Activated CD4-positive, alpha-beta T cell treated with anti-CD3 and anti-CD28 coated beads, Interleukin-2, amount 10 ng/mL, durations not matched to agents 7 days and 5 days (primary cell): ENCODE data around the gene SRMS. TPM values are rescaled to one million over a fixed set of nuclear protein-coding genes. Genes with fewer than 3 reads are reported as not detected.

Experiments
- CTCF ChIA-PET: fragments of 350-600 bp; sonication (Branson Sonifier 250); formaldehyde crosslinking; loops from one replicate; lab custom pipeline; 2021; ENCODE audit warnings: antibody characterized with exemption; lab: Charles Lee
- POLR2A ChIA-PET: fragments of 350-600 bp; sonication (Branson Sonifier 250); formaldehyde crosslinking; loops from one replicate; lab custom pipeline; 2021; ENCODE audit warnings: antibody characterized with exemption; lab: Charles Lee
- DNase-seq: peaks from one replicate; pipeline ENCODE4 v3.0.0-alpha.2; 2020
- H3K27ac Mint-ChIP-seq: one replicate; pipeline ENCODE4 v1.8.0; 2021; ENCODE audit warnings: mild to moderate bottlenecking, moderate library complexity, mixed read lengths
- H3K27me3 Mint-ChIP-seq: one replicate; pipeline ENCODE4 v1.8.0; 2021; ENCODE audit warnings: mixed read lengths
- H3K36me3 Mint-ChIP-seq: one replicate; pipeline ENCODE4 v1.8.0; 2021; ENCODE audit warnings: low read depth, mixed read lengths
- H3K4me1 Mint-ChIP-seq: one replicate; pipeline ENCODE4 v1.8.0; 2021; ENCODE audit warnings: mixed read lengths
- H3K4me3 Mint-ChIP-seq: one replicate; pipeline ENCODE4 v1.8.0; 2021; ENCODE audit warnings: mild to moderate bottlenecking, moderate library complexity, mixed read lengths
- H3K9me3 Mint-ChIP-seq: one replicate; pipeline ENCODE4 v1.8.0; 2021; ENCODE audit warnings: mixed read lengths
- total RNA-seq, 2 experiments: library from RNA; stranded (reverse); gene quantifications; one replicate each; pipeline ENCODE4 v1.2.3, GENCODE V29; 2021

The SRMS gene
- total RNA-seq, 2 experiments from 2014 or later, result not detected

DNA sequence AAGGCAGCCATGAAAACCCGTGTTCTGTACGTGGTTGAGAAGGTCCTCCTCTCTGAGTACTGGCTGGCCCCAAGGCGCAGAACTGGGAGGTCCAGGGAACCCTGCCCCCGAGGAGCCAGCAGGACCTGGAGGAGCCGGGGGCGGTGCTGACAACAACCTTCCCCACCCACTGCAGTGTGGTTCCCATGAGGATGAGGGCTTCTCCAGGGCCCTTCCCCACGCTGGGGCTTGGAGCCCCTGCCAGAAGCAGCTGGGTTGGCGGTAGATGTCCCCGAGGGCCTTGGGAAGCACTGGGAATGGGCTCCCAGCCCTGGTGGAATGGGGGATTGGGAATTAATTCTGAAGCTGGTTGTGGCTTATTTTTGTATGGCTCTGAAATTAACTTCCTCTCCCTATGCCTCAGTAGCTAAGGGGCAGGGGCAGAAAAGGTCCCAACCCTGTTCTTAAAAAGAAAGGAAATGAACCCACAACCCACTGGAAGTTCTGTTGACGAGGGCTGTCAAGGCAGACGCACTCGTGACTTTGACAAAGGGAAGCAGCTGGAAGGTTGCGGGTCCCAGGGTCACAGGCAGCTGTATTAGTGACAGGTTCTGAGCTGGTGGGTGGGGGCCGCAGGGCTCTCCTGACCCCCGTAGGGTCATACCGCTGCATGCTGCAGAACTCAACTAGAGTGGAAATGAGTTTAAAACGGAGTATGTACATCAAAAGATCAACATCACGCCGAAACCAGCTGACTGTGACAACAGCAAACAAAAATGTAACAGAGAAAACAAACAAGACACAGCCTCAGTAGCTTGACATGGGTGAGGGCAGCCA lies 40.4 kb upstream of the SRMS start:
- Mint-ChIP-seq H3K4me1 (peaks cover 11% of the 10 kb centered on the region), H3K4me3 (no peak overlapping the region), H3K9me3 (no peaks in the 10 kb centered on the region), H3K27ac (peak overlapping the region; percentile 41), H3K36me3 (peaks cover 17% of the 10 kb centered on the region), H3K27me3 (peaks cover 5% of the 10 kb centered on the region)
- CTCF ChIA-PET, result interaction anchor here (1.0 to 1.2 kb wide), 2 partner anchors 14 to 30 kb away, joined by 3 to 4 read pairs; partner anchors contain the start of gene HELZ2
- DNase-seq, result no peak
- POLR2A ChIA-PET, result no interaction called here

DNA sequence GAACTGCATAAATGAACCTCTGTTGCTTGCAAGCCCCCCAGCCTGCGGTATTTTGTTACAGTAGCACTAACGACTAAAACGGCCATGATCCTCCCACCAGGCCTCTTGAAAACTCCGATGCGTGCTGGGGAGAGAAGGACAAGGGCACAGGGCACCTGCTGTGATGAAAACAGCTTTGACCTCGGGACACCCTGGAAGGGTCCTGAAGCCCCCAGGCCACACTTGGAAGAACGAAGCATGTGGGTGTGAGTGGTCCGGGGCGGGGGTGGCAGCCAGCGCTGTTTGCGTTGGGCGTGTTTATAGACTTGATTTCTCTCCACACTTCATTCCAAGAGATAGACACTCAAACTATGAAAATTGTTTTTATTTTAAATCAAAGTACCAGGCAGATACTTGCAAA lies 39.7 kb upstream of the SRMS start:
- H3K27ac Mint-ChIP-seq, result no peak overlapping the region
- peaks cover 11% of the 10 kb centered on the region for H3K4me1 Mint-ChIP-seq
- no peak for DNase-seq
- CTCF ChIA-PET, result interaction anchor here (1.0 kb wide), 1 partner anchor 9 kb away, joined by 3 read pairs; no protein-coding TSS in a partner anchor
- POLR2A ChIA-PET, result no interaction called here
- no peaks in the 10 kb centered on the region for H3K9me3 Mint-ChIP-seq
- H3K27me3 Mint-ChIP-seq, result peaks cover 5% of the 10 kb centered on the region
- H3K36me3 Mint-ChIP-seq, result peaks cover 16% of the 10 kb centered on the region
- H3K4me3 Mint-ChIP-seq, result no peak overlapping the region

DNA sequence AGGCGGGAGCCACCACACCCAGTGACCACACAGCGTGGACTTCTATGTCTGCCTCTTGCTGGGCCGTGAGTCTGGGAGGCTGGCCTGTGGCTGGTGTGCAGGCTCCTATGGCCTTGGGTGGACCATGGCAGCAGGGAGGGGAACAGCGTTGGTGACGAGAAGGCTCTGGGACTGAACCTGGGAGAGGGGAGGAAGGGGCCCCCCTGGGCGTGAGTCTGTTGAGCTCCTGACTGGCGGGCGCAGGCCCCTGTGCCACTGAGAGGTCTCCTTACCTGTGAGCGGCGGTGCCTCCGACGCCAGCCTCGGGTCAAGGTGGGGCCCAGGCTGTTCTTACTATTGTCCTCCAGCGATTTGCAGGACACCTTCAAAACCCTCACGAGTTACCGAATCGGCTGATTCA lies 39.2 kb upstream of the SRMS start:
- Mint-ChIP-seq H3K4me3 (no peak overlapping the region), H3K9me3 (no peaks in the 10 kb centered on the region), H3K4me1 (peaks cover 11% of the 10 kb centered on the region), H3K27ac (no peak overlapping the region), H3K27me3 (peaks cover 5% of the 10 kb centered on the region), H3K36me3 (peaks cover 14% of the 10 kb centered on the region)
- POLR2A ChIA-PET, result no interaction called here
- CTCF ChIA-PET, result interaction anchor here (1.0 kb wide), 1 partner anchor 9 kb away, joined by 3 read pairs; no protein-coding TSS in a partner anchor
- DNase-seq, result no peak

DNA sequence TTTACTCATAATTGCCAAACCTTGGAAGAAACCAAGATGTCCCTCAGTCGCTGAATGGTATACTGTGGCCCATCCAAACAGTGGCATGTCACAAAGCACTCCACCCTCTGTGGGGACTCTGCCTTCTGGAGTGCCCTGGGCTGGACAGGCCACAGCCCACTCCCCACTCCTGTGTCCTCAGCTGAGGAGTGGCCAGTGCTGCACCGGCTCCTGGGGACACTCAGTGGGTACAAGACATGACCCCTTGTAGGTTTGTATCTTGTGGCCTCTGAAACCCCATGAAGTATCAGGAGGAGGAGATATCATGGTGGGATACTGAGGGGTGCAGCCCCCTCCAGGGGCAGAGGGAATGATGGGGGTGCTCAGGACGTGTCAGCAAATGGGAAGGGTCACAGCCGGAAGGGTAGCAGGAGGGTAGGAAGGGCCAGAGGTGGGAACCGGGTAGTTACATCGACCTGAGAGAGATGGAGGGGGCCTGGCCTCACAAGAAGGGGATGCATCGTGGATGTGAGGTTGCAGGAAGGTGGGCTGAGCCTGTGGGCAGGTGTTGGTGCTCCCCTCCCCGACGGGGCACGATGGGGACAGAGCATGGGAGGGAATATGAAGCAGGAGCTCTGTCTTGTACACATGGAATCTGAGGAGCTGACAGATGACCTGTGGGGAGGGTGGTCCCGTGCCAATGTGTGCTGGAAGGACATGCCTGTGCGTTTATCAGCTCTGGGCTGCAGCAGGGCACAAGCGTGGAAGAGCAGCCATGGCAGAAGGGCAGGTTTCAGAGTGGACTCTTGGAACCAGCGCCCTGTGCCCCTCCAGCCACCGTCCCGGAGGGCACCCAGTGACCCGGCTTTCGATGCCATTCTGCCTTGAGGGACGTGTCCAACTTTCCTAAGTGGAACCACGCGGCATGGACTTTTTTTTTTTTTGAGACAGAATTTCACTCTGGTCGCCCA lies 38.3 kb upstream of the SRMS start:
- DNase-seq, result no peak
- ChIA-PET POLR2A (no interaction called here), CTCF (interaction anchor here (1.0 to 1.4 kb wide), 2 partner anchors 10 to 46 kb away, joined by 3 read pairs; no protein-coding TSS in a partner anchor)
- peaks cover 11% of the 10 kb centered on the region for H3K36me3 Mint-ChIP-seq
- H3K4me3 Mint-ChIP-seq, result no peak overlapping the region
- peaks cover 5% of the 10 kb centered on the region for H3K27me3 Mint-ChIP-seq
- peaks cover 12% of the 10 kb centered on the region for H3K4me1 Mint-ChIP-seq
- H3K9me3 Mint-ChIP-seq, result no peaks in the 10 kb centered on the region
- no peak overlapping the region for H3K27ac Mint-ChIP-seq

DNA sequence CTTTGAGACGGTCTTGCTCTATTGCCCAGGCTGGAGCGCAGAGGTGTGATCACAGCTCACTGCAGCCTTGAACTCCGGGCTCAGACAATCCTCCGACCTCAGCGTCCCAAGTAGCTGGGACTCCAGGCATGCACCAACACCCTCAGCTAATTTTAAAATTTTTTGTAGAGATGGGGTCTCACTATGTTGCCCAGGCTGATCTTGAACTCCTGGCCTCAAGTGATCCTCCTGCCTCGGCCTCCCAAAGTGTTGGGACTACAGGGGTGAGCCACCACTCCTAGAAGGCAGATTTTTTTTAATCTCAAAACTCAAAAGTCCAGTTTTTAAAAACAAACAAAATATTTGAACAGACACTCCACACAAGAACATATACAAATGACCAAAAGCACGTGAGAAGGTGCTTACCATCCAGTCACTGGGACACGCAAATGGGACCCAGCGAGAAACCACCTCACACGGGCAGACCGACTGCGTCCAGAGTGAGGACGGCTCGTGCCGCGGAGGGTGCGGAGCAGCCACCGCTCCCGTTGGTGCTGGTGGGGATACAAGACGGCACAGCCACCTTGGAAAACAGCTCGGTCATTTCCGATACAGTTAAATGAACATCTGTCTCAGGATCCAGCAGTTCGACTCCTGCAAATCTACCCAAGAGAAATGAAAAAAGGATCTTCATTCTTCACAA lies 35.0 kb upstream of the SRMS start:
- Mint-ChIP-seq H3K4me1 (peaks cover 10% of the 10 kb centered on the region), H3K36me3 (no peaks in the 10 kb centered on the region), H3K27ac (no peak overlapping the region), H3K27me3 (peaks cover 14% of the 10 kb centered on the region), H3K4me3 (no peak overlapping the region), H3K9me3 (no peaks in the 10 kb centered on the region)
- DNase-seq, result no peak
- CTCF ChIA-PET, result interaction anchor here (2.3 kb wide), 1 partner anchor 59 kb away, joined by 8 read pairs; no protein-coding TSS in a partner anchor
- POLR2A ChIA-PET, result no interaction called here

DNA sequence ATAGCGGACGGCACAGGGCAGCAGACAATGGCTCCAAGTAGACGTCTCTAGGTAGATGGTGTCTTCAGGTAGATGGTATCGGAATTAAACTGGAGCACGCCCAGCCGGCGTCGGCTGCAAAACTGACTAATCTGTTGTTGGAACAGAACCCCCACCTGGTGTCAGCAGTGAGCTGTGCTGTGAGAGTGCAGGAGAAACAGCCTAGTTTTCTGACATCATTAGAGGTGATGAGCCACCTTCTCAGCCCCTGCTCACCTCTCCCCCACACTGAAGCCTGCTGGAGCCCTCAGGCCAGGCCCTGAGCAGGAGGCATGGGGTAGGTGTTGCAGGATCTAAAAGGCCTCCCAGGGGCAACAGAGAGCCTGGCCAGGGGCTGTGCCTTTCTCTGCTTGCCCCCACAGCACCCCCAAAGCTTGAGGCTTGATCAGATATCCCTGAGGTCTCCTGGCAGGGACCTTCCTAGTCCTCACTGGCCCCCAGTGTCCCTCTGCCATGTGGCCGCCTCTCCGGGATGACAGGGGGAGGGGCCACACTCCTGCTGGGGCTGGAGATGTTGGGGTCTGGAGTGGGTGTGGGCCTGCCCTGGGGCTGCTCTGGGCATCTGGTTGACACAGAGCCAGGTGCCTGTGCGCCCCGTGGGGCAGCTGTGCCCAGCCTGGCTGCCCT lies 33.4 kb upstream of the SRMS start:
- H3K27ac Mint-ChIP-seq, result no peak overlapping the region
- no peaks in the 10 kb centered on the region for H3K9me3 Mint-ChIP-seq
- peaks cover 24% of the 10 kb centered on the region for H3K27me3 Mint-ChIP-seq
- H3K36me3 Mint-ChIP-seq, result no peaks in the 10 kb centered on the region
- peak; percentile 85 for DNase-seq
- ChIA-PET CTCF (interaction anchor here (1.0 to 2.3 kb wide), 7 partner anchors 9 to 458 kb away, joined by 3 to 8 read pairs (median 4); partner anchors contain the start of genes PPDPF, PRPF6 and PTK6), POLR2A (no interaction called here)
- peaks cover 9% of the 10 kb centered on the region for H3K4me1 Mint-ChIP-seq
- no peak overlapping the region for H3K4me3 Mint-ChIP-seq

DNA sequence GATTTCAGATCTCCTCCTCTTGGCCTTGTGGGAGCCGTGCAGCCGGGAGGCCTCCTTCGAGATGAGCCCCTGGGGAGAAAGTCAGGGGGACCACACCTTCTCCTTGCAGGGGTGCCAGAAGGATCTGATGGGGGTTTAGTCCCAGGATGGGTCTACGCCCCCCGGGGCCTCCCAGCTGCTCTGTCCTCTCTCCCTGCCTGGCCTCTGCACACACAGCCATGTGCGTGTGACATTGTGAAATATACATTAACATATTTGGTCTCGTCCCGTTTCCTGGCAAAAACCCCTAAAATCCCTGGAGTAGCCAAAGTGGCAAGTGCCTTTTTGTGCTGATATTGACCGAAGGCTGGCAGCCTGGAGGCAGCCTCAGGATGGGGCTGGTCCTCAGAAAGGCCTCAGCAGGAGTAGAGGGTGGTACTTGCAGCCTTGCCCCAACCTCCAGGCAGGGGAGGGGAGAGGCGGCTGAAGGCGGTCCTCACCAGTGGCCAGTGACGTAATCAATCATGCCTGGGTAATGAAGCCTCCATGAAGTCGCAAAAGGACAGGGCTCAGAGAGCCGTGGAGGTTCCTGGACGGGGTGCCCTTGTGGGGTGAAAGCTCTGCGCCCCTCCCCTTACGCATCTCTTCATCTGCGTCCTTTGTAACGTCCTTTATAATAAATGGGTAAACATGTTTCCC lies 31.6 kb upstream of the SRMS start:
- H3K9me3 Mint-ChIP-seq, result no peaks in the 10 kb centered on the region
- H3K4me3 Mint-ChIP-seq, result no peak overlapping the region
- ChIA-PET CTCF (no interaction called here), POLR2A (no interaction called here)
- H3K27ac Mint-ChIP-seq, result no peak overlapping the region
- no peaks in the 10 kb centered on the region for H3K36me3 Mint-ChIP-seq
- H3K27me3 Mint-ChIP-seq, result peaks cover 28% of the 10 kb centered on the region
- no peak for DNase-seq
- peaks cover 9% of the 10 kb centered on the region for H3K4me1 Mint-ChIP-seq

DNA sequence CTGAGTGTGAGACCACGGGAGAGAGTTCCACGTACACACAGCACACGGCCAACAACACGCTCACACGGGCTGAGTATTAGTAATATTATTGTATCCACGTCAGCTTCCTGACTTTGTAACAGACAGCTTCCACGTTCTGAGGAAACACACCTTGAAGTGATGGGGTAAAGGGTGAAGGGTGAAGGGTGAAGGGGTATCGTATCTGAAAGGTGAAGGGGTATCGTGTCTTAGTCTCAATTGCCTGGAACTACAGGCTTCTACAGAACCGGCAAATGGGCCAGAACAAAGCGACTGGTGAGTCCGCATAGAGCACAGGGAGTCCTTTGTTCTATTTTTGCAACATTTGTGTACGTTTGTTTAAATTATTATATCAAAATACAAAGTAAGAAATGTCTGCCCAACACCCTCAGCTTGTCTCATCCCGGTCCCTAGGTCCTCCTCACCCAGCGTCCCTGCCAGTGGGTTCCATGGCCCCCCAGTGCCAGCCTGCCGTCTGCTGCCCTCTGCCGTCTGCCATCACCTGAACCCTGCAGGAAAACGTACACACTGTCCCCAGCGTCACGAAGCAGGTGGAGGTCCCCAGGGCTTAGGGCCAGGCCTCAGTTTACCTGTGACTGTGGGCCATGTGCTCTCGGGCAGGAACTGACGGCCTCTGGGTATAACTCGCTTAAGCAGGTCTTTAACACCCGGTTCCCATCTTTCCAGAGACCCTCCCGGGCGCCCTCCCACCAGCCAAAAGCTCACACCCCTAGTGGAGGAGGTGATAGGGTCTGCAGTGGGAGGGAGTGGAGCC lies 30.9 kb upstream of the SRMS start:
- H3K27me3 Mint-ChIP-seq, result peaks cover 23% of the 10 kb centered on the region
- H3K27ac Mint-ChIP-seq, result no peak overlapping the region
- H3K9me3 Mint-ChIP-seq, result no peaks in the 10 kb centered on the region
- no peak for DNase-seq
- CTCF ChIA-PET, result no interaction called here
- peaks cover 9% of the 10 kb centered on the region for H3K4me1 Mint-ChIP-seq
- POLR2A ChIA-PET, result no interaction called here
- no peak overlapping the region for H3K4me3 Mint-ChIP-seq
- no peaks in the 10 kb centered on the region for H3K36me3 Mint-ChIP-seq

DNA sequence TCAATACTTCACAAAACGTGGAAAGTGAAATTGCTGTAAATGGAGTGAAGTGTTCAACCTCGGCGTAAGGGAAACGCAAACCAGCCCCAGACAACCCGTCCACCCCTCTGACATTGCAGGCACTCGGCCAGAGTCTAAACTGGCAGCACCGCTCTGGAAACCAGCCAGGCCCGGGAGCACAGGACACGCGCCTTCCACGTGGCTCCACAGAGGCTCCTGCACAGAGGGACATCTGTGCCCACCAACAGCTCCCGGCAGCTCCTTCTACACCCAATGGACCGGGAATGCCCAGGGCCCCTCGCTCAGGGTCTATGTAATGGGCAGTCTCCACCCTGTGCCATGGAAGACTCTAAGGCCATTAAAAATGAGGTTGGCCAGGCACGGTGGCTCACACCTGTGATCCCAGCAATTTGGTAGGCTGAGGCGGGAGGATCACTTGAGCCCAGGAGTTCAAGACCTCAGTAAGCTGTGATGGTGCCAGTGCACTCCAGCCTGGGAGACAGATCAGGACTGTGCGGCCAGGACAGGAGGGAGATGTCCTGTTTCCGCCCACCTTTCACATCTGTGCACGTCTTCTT lies 29.9 kb upstream of the SRMS start:
- Mint-ChIP-seq H3K27ac (no peak overlapping the region), H3K4me3 (no peak overlapping the region), H3K4me1 (peaks cover 9% of the 10 kb centered on the region), H3K36me3 (no peaks in the 10 kb centered on the region), H3K27me3 (peaks cover 23% of the 10 kb centered on the region), H3K9me3 (no peaks in the 10 kb centered on the region)
- POLR2A ChIA-PET, result no interaction called here
- CTCF ChIA-PET, result no interaction called here
- no peak for DNase-seq

DNA sequence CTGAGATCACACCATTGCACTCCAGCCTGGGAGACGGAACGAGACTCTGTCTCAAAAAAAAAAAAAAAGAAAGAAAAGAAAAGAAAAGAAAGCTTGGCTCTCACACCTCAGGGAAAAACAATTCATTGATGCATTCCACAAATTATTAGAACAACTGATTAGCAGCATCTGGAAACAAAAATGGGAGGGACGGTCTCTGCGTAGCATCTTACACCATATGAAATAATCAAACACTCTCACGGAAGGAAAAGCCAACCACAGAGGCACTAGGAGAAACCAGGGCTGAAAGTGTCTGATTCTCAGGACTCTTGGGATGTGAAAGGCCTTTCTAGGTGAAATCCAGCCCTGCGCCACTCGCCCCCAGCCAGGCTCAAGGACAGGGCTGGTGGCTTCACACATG lies 28.8 kb upstream of the SRMS start:
- Mint-ChIP-seq H3K27ac (no peak overlapping the region), H3K4me3 (peak overlapping the region; percentile 43), H3K4me1 (peaks cover 9% of the 10 kb centered on the region), H3K9me3 (no peaks in the 10 kb centered on the region), H3K27me3 (peaks cover 23% of the 10 kb centered on the region), H3K36me3 (no peaks in the 10 kb centered on the region)
- ChIA-PET CTCF (interaction anchor here (0.6 kb wide), 1 partner anchor 131 kb away, joined by 3 read pairs; no protein-coding TSS in a partner anchor), POLR2A (no interaction called here)
- DNase-seq, result no peak
